Prostate gland (tissue), 2 donors: ENCODE data around the gene TBX2.

ENCODE experiments used
- POLR2A ChIP-seq: fragments of 450-650 bp; IDR thresholded peaks from one replicate; pipeline ENCODE4 v1.6.1; 2016; ENCODE audit warnings: antibody characterized with exemption, mild to moderate bottlenecking
- TF ChIP-seq, protein P1 (sequence below), 4 experiments: fragments of 200-600 bp in 2 of 4; fragments of 450-650 bp in 2 of 4; sonication (generic) in 2 of 4; IDR thresholded peaks; 1 replicate in 3 of 4; 2 replicates in 1 of 4; pipeline ENCODE4 v1.5.1; 2016 to 2019; ENCODE audit warnings: antibody characterized with exemption in 4 of 4, mild to moderate bottlenecking in 2 of 4, moderate library complexity in 2 of 4

DNA sequence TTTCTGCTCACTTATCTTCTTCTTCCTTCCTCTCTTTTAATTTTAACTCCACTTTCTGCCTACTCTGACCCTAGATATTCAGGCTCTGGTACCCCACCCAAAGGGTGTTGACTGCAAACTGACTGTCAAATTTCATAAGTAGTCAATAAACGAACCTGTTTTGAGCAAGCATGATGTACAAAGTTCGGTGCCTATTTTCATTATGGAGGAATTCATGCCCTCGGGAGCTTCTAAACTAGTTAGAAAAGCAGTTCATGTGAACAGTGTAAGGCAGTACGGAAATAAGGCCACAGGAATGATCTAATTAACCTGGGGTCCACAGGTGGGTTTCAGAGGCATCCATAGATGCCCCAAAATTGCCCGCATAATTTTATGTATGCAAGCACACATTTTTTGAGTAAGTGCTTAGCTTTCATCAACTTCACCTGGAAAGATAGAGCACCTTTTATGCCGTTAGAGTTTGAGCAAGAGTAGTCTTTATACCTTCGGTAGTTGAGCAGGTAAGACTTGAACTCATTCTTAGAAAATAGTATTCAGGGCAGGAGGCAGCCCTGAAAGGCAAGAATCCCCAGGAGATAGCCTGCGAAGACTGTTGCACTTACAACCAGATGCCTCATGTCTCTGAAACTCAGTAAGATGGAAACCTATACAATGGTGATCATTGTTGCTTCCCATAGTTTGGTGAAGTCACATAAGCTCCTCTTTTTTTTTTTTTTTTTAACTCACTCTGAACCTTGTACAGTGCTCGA lies 36.6 kb upstream of the TBX2 start:
- TF ChIP-seq, protein P1, sequence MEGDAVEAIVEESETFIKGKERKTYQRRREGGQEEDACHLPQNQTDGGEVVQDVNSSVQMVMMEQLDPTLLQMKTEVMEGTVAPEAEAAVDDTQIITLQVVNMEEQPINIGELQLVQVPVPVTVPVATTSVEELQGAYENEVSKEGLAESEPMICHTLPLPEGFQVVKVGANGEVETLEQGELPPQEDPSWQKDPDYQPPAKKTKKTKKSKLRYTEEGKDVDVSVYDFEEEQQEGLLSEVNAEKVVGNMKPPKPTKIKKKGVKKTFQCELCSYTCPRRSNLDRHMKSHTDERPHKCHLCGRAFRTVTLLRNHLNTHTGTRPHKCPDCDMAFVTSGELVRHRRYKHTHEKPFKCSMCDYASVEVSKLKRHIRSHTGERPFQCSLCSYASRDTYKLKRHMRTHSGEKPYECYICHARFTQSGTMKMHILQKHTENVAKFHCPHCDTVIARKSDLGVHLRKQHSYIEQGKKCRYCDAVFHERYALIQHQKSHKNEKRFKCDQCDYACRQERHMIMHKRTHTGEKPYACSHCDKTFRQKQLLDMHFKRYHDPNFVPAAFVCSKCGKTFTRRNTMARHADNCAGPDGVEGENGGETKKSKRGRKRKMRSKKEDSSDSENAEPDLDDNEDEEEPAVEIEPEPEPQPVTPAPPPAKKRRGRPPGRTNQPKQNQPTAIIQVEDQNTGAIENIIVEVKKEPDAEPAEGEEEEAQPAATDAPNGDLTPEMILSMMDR (IDR thresholded peaks at IDR 0.05) = no peak
- no peak for TF ChIP-seq POLR2A
